HG02798 (cell line): ENCODE results near the gene COX10.
"Not testable (repeated sequence)": the region's sequence is repeated elsewhere in the genome, so short reads cannot be mapped to it uniquely, and the experiment has no call there.

ENCODE experiments used
- ATAC-seq: cut with Tn5 transposase; IDR thresholded peaks from one replicate; pipeline ENCODE4 v1.9.1; 2021; ENCODE audit warnings: mild to moderate bottlenecking; ENCODE audit not compliant: unreplicated experiment, poor library complexity

COX10 gene

GRCh38 chr17:14069251-14070021 lies at the start of gene COX10:
Gene COX10 (plus strand): TSS chr17:14069504. CDS start chr17:14069606, 102 bp downstream.
- ATAC-seq, result peak; percentile 100

DNA sequence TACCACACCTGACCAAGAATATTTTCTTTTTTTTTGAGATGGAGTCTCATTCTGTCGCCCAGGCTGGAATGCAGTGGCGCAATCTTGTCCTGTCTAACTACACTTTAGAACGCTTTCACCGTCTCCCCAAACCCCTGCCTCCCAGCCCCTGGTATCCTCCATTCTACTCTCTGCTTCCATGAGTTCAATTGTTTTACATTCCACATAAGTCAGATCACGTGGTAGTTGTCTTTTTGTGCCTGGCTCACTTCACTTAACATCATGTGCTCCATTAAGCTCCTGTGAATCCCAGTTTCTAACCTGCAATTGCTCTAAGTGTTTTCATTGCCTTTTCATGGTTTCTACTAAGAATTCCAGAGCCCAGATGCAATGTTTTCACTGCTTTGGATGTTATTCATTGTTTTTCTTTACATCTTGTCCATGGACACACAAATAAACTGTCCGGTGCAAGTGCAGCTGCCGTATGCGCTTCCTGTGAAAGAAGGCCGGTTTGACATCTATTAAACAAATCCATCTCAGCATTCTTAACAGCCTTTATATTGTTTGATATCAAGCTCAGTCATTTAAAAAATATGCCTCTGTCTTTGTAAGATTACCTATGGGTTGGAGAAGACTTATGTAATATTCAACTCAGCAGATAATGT lies 47.5 kb upstream of the COX10 start:
- not testable (repeated sequence) for ATAC-seq

- not testable (repeated sequence) for ATAC-seq
Observed at GRCh38 chr17:14029755-14030154, 39.5 kb upstream of the COX10 start.

- ATAC-seq, result no peak
Observed at GRCh38 chr17:14032234-14032633, 37.1 kb upstream of the COX10 start.

DNA sequence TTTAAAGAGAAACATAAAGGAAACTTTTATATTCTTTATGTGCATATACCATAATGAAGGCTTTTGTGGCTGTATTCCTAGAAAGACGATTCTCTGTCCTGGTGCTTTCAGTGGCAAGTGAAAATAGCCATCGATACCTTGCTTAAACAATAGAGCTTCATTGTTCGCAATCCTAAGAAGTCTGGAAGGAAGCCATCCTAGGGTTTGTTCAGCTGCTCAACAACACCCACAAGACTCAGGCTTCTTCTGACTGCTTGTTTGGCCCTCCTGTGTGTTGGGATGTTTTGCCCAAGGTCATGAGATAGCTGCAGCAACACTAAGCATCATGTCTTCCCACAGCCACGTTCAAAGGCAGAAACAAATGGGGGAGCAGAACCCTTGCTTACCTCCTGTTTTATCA lies 36.1 kb upstream of the COX10 start:
- no peak for ATAC-seq

DNA sequence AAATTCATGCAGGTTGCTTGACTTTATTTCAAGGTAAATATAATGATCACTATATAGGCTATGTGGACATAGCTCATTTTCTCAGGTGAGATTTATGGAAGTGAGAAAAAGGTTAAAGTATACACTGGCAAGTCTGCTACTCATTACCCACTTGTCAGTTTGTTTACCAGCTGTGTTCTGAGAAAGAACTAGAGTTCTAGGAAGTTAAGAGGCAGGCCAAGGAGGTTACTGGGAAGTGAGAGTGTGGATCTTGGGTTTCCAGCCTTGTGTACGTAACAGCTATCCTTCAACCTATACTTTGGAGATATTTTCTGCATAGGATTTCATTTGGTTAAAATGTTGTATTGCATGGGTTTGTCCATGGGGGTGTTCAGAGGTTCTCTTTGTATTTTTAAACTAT lies 31.9 kb upstream of the COX10 start:
- no peak for ATAC-seq

DNA sequence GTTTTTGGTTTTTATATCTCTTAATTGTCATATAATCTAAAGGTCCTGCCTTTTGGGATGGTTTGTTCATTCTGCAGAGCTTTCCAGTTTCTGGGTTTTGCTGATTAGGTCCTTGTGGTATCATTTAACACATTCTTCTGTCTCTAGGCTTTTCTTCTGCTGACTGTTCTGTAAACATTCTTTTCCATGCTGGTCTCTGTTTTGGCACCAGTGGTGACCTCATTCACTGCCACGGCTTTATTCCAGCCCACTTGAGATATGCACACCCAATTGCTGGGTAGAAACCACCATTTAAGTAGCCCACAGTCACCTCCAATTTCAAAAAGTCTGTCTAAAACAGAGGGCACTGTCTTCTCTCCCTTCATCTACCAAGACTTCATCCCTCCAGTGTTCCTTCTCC lies 31.1 kb upstream of the COX10 start:
- ATAC-seq, result no peak

GRCh38 chr17:14042411-14042810 lies 26.9 kb upstream of the COX10 start:
- ATAC-seq, result no peak

- ATAC-seq, result no peak
Observed at GRCh38 chr17:14044702-14045101, 24.6 kb upstream of the COX10 start.

GRCh38 chr17:14046978-14047377 lies 22.3 kb upstream of the COX10 start:
- ATAC-seq, result no peak

DNA sequence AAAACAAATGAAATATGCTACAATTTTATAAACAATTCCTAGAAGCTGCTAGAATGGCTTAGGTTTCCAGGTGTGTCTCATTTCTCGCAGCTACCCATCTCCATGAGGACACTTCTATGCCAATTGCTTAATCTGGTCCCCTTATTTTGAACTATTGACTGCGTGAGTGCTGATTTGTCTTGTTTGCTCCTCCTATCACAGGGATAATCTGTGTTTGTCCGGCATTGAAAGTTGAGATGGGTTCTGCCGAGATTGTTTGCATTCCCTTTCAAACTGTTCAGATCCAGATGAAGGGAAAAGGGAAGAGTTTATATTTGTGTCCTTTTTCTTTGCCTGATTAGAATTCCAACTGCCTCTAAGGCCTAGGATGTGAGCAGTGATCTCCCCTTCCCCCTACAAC lies 21.7 kb upstream of the COX10 start:
- no peak for ATAC-seq

GRCh38 chr17:14048169-14048568 lies 21.1 kb upstream of the COX10 start:
- ATAC-seq, result no peak

GRCh38 chr17:14050616-14051015 lies 18.7 kb upstream of the COX10 start:
- ATAC-seq, result no peak

DNA sequence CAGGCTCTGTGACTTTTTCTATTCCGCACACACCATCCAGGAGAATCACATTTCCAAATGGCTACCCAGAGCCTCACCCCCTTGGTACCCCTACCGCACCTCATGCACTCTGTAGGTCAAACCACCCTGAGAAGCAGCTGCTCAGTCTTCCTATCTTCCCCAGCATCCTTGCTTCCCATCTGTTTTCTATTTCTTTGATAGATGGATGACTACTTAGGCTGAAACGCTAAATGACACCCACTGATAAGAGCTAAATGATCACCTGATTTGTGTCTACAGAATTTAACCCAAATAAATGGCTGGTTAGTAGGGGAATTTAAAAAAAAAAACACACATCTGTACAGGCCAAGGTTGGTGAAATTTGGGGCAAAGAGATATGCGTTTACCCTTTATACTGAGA lies 17.6 kb upstream of the COX10 start:
- ATAC-seq, result no peak

DNA sequence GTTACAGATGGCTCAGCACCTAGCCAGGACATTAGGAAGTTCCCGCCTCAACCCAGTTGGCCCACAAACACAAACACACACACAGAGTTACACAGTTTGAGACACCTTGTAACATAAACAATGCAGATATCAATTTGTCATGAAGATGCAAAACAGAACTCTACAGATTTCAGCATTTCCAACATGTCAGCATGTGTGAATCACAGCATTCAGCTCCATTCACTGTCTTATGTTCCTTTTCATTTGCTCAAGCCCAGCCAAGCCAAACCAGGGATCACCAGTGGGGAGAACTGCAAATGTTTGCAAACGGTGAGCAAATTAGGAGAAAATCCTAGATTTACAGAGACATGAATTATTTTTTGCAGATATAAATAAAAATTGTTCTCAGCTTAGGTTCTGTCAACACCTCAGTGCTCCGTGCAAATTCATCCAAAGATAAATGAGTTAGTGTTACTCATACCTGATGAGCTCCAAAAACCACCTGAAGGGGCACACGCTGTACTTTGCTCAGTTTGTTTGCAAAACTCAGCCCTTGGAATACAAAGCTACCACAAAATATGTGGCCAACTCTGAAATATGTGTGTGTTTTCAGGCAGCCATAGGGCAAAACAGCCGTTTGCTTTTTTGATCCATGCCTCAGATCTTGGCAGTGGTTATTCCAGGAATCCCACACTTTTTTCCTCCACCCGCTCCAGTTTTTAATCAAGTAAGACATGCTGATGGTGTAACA lies 16.3 kb upstream of the COX10 start:
- ATAC-seq, result no peak

DNA sequence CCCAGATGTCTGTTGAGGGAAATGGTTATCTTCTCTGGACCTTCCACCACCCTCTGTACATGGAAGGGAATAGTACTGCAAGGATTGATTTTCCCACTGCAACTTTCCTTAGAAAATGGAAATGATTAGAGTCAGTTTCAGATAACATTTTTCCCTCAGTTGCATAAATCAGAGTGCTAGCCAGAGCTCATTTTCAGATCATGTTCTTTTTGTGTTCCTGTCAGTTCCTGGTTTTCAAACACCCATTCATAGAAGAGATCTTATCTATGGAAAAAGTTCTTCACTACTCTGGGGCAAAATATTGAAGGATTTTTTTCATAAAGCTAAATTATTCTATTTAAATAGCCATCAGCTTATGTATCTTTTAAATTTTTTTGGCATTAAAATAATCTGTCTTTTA lies 11.7 kb upstream of the COX10 start:
- no peak for ATAC-seq

GRCh38 chr17:14058051-14058450 lies 11.3 kb upstream of the COX10 start:
- no peak for ATAC-seq

DNA sequence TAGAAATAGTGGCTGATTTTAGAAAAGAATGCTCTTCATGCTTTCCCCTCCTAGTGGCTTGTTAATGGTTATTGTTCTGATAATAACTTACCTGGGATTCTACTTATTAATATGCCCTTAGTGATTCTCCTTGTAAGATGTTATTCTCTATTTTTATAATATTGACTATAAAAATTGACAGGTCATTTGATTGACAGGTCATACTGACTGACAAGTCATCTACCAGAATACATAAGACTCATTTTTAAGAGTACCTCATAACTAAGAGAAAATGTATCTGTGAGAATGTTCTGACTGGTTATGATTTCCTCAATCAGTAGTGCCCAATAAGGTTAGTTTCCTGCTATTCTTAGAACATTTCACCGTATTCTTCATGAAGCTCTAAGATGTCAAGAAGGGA lies 8.6 kb upstream of the COX10 start:
- no peak for ATAC-seq

- ATAC-seq, result no peak
Observed at GRCh38 chr17:14061666-14062560, 7.4 kb upstream of the COX10 start.

DNA sequence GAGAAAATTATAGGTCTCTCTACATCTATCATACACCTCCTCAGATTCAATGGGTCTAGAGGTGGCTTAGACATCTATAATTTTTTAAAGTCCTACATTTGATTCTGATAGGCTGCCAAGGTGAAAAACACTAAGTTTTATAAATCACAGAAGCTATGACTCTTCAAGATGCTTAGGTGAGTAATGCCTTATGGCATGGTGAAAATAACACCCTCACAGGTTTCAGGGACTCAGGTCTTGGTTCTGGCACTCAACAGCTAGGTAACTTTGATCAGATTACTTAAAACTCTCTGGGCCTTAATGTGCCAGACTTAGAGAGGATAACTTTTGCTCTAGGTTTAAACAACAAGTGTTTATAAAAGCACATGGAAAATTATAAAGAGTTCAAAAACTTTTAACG lies 2.0 kb upstream of the COX10 start:
- no peak for ATAC-seq
